Esophagus muscularis mucosa (tissue), 4 donors: ENCODE data around the gene INTS11. TPM values are rescaled to one million over a fixed set of nuclear protein-coding genes. Genes with fewer than 3 reads are reported as not detected.

ENCODE experiments used
- DNase-seq: peaks from one replicate; pipeline ENCODE4 v3.0.0-alpha.2; 2017; ENCODE audit errors: extremely low spot score
- H3K27ac ChIP-seq, 4 donors: fragments of 200-600 bp; sonication (generic); replicated peaks in 1 of 4; 1 replicate in 3 of 4; 2 replicates in 1 of 4; pipeline ENCODE4 v1.5.1; 2016 to 2019; ENCODE audit warnings: mild to moderate bottlenecking in 1 of 4
- H3K27me3 ChIP-seq, 4 donors: fragments of 200-600 bp; sonication (generic); one replicate each; pipeline versions ENCODE4 v1.5.1 to v1.6.0; 2016 to 2019
- H3K36me3 ChIP-seq, 4 donors: fragments of 200-600 bp; sonication (generic); one replicate each; pipeline ENCODE4 v1.5.1; 2016 to 2019
- H3K4me1 ChIP-seq, 4 donors: fragments of 200-600 bp; sonication (generic); one replicate each; pipeline ENCODE4 v1.5.1; 2016 to 2019
- H3K4me3 ChIP-seq, 4 donors: fragments of 200-600 bp; sonication (generic); 1 replicate in 2 of 4; 2 replicates in 2 of 4; pipeline ENCODE4 v1.5.1; 2016 to 2019; ENCODE audit warnings: mild to moderate bottlenecking in 4 of 4, moderate library complexity in 1 of 4
- H3K9me3 ChIP-seq, 4 donors: fragments of 200-600 bp; sonication (generic); 1 replicate in 3 of 4; 2 replicates in 1 of 4; pipeline ENCODE4 v1.5.1; 2016 to 2019
- EP300 ChIP-seq: sonication (generic); formaldehyde crosslinking; IDR thresholded peaks from one replicate; pipeline ENCODE4 v1.6.1; 2017; ENCODE audit warnings: antibody characterized with exemption
- POLR2A ChIP-seq: fragments of 450-650 bp; IDR thresholded peaks from one replicate; pipeline ENCODE4 v1.6.1; 2017; ENCODE audit warnings: antibody characterized with exemption, moderate library complexity, mild to moderate bottlenecking, low read depth
- POLR2AphosphoS5 ChIP-seq, 2 donors: sonication (generic); formaldehyde crosslinking; IDR thresholded peaks; one replicate each; pipeline ENCODE4 v1.6.1; 2017; ENCODE audit warnings: antibody characterized with exemption in 2 of 2
- WGBS: methylation state at CpG from one replicate; pipeline ENCODE4 v1.1.5; 2018; 5-methylcytosine and 5-hydroxymethylcytosine counted together
- intact Hi-C: fragments of 100-400 bp; cut with DNase I; formaldehyde crosslinking; loops from one replicate; pipeline ENCODE4 v1.15.1; 2023
- total RNA-seq, 4 donors: library from RNA; depleted of rRNA; stranded (reverse); fragments of >200 nt; gene quantifications; one replicate each; pipeline versions ENCODE4 v1.1.0 to v1.2.1, GENCODE V29; 2016
- TF ChIP-seq, protein P1 (sequence below), 3 experiments: fragments of 200-600 bp in 2 of 3; fragments of 450-650 bp in 1 of 3; sonication (generic) in 2 of 3; IDR thresholded peaks; one replicate each; pipeline ENCODE4 v1.5.1; 2017 to 2019; ENCODE audit warnings: antibody characterized with exemption in 3 of 3, mild to moderate bottlenecking in 2 of 3, moderate library complexity in 1 of 3

Gene INTS11
- total RNA-seq, 4 donors from 2014 or later = 75.9 to 121 (median 87.8) TPM

DNA sequence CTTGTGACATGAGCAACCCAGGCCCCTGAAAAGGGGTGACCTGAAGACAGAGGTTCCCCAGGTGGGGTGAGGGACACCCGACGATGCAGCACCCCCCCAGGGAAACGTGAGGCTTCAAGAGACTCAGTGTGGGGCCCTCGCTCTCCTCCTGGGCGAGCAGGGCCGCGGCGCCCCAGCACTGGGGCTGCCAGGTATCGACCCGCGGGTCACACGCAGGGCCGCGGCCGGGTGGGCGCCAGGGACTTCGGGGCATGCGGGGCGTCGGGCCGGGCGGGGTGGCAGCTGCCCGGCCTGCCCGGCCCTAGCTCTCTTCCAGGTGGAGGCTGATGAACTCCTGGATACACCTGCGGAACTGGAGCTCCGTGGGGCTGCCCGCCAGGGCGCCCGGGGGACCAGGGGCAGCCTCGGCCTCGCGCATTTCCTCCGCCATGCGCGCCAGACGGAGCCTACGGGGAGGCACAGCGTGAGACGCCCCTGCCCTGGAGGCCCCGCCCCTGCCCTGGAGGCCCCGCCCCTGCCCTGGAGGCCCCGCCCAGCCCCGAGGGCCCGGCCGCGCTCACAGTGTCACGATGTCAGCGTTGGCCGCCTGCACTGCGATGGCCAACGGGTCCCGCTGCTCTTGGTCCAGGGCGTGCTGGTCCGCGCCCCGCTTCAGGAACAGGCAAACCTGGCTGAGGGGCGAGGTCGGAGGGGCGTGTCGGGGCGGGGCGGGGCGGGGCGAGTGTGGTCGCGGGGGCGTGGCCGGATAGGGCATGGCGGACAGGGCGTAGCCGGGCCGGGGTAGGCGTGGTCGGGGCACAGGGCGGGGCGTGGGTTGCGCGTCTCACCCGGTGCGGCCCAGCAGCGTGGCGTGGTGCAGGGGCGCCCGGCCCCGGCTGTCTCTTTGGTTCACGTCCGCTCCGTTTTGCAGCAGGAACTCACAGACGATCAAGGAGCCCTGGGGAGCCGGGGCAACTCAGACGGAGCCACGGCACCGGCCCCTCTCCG lies 30.9 kb downstream of the INTS11 start:
- no peak for TF ChIP-seq EP300
- no peak for TF ChIP-seq POLR2A
- TF ChIP-seq, protein P1, sequence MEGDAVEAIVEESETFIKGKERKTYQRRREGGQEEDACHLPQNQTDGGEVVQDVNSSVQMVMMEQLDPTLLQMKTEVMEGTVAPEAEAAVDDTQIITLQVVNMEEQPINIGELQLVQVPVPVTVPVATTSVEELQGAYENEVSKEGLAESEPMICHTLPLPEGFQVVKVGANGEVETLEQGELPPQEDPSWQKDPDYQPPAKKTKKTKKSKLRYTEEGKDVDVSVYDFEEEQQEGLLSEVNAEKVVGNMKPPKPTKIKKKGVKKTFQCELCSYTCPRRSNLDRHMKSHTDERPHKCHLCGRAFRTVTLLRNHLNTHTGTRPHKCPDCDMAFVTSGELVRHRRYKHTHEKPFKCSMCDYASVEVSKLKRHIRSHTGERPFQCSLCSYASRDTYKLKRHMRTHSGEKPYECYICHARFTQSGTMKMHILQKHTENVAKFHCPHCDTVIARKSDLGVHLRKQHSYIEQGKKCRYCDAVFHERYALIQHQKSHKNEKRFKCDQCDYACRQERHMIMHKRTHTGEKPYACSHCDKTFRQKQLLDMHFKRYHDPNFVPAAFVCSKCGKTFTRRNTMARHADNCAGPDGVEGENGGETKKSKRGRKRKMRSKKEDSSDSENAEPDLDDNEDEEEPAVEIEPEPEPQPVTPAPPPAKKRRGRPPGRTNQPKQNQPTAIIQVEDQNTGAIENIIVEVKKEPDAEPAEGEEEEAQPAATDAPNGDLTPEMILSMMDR (IDR thresholded peaks at IDR 0.05) = no peak
- TF ChIP-seq POLR2AphosphoS5 (IDR thresholded peaks at IDR 0.05) = no peak
- H3K36me3 ChIP-seq = peaks cover 4 to 54% (median 46%) of the 10 kb centered on the region in 4 donors
- peaks cover 0 to 20% (median 14%) of the 10 kb centered on the region in 4 donors for H3K4me1 ChIP-seq
- DNase-seq = no peak
- H3K4me3 ChIP-seq = no peak overlapping the region
- no peak overlapping the region for H3K27ac ChIP-seq
- 67% methylated on average over 37 of the region's 94 CpGs for WGBS
- H3K9me3 ChIP-seq = no peaks in the 10 kb centered on the region
- intact Hi-C loops = loop anchor here (5.0 kb wide), 1 partner anchor 261 kb away; no protein-coding TSS in a partner anchor
- no peaks in the 10 kb centered on the region for H3K27me3 ChIP-seq

DNA sequence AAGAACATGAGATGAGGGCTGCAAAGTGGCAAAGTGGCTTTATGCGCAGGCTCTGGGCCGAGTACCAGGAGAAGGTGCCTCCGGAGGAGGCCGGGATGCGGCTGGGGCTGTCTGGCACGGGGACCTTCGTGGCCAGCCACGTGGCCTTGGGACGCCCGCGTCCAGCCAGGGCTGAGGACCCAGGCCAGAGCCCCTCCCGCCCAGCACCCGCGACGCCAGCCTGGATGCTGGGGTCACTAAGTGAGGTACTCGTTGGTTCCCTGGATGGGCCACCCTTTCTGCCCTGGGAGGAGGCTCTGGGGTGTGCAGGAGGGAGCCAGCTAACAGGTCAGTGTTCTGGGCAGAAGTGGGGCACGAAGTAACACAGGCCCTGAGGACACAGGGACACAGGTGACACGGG lies 31.6 kb downstream of the INTS11 start:
- Histone ChIP-seq H3K4me3 (no peak overlapping the region), H3K27ac (no peak overlapping the region), H3K9me3 (no peaks in the 10 kb centered on the region), H3K27me3 (peaks cover 0 to 1% (median 0%) of the 10 kb centered on the region in 4 donors), H3K36me3 (peaks cover 4 to 47% (median 42%) of the 10 kb centered on the region in 4 donors), H3K4me1 (peaks cover 0 to 20% (median 14%) of the 10 kb centered on the region in 4 donors)
- DNase-seq = no peak
- WGBS = 88% methylated on average over 15 of the region's 18 CpGs
- intact Hi-C loops = loop anchor here (5.0 kb wide), 1 partner anchor 261 kb away; no protein-coding TSS in a partner anchor
- TF ChIP-seq, protein P1 (IDR thresholded peaks at IDR 0.05) = no peak
- no peak for TF ChIP-seq POLR2A
- TF ChIP-seq POLR2AphosphoS5 (IDR thresholded peaks at IDR 0.05) = no peak
- TF ChIP-seq EP300 = no peak

DNA sequence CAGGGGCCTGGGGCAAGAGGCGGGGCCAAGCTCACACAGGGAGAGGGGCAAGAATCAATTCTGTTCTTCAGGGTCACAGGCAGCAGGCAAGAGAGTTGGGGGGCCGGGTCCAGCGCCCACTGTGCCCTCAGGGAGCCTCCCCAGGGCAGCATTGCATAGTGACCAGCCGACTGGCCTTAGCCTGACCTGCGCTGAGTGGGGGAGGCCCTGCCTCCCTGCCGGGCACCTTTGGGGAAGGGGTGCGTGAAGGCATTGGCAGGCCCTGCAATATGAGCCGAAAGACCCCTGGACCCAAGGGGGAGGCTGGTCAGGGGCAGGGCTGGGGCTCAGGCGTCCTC lies 32.0 kb downstream of the INTS11 start:
- WGBS = 84% methylated on average over 9 of the region's 9 CpGs
- TF ChIP-seq EP300 (no peak), POLR2AphosphoS5 (IDR thresholded peaks at IDR 0.05) (no peak), POLR2A (no peak)
- TF ChIP-seq, protein P1 (IDR thresholded peaks at IDR 0.05) = no peak
- no peaks in the 10 kb centered on the region for H3K9me3 ChIP-seq
- peaks cover 0 to 20% (median 14%) of the 10 kb centered on the region in 4 donors for H3K4me1 ChIP-seq
- no peak for DNase-seq
- H3K36me3 ChIP-seq = peaks cover 4 to 43% (median 38%) of the 10 kb centered on the region in 4 donors
- H3K27me3 ChIP-seq = peaks cover 0 to 6% (median 0%) of the 10 kb centered on the region in 4 donors
- no peak overlapping the region for H3K4me3 ChIP-seq
- intact Hi-C loops = loop anchor here (5.0 kb wide), 1 partner anchor 260 kb away; no protein-coding TSS in a partner anchor
- no peak overlapping the region for H3K27ac ChIP-seq

DNA sequence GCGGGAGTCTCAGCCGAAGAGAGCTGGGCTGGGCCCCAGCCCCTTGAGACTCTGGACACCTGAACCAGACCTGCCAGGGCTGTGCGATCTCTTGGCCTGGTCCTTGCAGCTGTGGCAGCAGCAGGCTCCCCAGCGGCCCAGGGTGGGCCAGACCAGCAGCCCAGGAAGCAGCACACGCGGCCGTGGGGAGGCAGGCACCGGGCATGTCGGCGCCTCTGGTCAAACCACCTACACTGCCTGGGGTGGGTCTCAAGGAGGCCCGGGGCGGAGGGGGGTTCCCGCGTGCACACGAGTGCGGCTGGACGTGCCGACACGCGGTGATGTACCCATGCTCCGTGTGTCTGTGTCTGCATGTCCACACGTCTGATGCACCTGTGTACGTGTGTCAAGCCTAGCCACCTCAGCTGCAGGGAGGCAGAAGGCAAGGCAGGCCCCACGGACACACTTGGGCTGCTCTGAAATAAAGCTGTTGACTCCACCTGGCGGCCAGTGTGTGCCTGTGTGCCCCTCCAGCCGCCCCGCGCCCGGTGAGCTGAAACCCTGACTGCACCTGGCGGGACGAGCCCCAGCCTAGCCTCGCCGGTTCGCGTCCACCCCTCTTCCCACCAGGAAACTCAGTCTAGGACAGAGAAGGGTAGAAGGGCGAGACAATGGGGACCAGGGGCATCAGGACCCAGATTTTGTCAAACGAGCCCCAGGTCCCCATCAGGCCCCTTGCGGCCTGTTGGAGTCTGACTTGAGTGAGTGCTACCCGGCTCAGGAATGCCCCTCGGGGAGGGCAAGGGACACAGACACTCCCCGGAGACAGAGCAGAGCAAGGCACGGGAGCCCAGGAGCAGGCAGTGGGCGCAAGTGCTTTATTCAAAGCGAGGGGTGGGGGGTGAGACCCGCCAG lies 32.7 kb downstream of the INTS11 start:
- peak; percentile 93 for DNase-seq
- WGBS = 66% methylated on average over 7 of the region's 45 CpGs

More for the DNA sequence above, 32.7 kb downstream of the INTS11 start:
- TF ChIP-seq EP300 (no peak), POLR2AphosphoS5 (IDR thresholded peaks at IDR 0.05) (peak in 1 of 2 donors; percentile 5), POLR2A (no peak)
- TF ChIP-seq, protein P1 (IDR thresholded peaks at IDR 0.05) = peak; percentile 56 to 74 (median 66)
- H3K27me3 ChIP-seq = peaks cover 0 to 12% (median 0%) of the 10 kb centered on the region in 4 donors
- H3K36me3 ChIP-seq = peaks cover 3 to 41% (median 35%) of the 10 kb centered on the region in 4 donors
- H3K4me3 ChIP-seq = no peak overlapping the region
- intact Hi-C loops = loop anchor here (2.0 to 5.0 kb wide), 2 partner anchors 169 to 259 kb away; no protein-coding TSS in a partner anchor
- no peaks in the 10 kb centered on the region for H3K9me3 ChIP-seq
- no peak overlapping the region for H3K27ac ChIP-seq
- H3K4me1 ChIP-seq = peaks cover 0 to 20% (median 14%) of the 10 kb centered on the region in 4 donors
